Nephron progenitor cell (in vitro differentiated cells): ENCODE results near the gene PCDH9.

ENCODE experiments used
- DNase-seq: peaks from one replicate; pipeline ENCODE4 v3.0.0; 2021
- H3K27ac Mint-ChIP-seq: 2 replicates; pipeline ENCODE4 v1.8.0; 2021; ENCODE audit warnings: mild to moderate bottlenecking, moderate library complexity, mixed read lengths
- H3K27me3 Mint-ChIP-seq: 2 replicates; pipeline ENCODE4 v1.8.0; 2021; ENCODE audit warnings: mild to moderate bottlenecking, low read depth, mixed read lengths; ENCODE audit not compliant: poor library complexity
- H3K36me3 Mint-ChIP-seq: 2 replicates; pipeline ENCODE4 v1.8.0; 2021; ENCODE audit warnings: low read depth, mixed read lengths
- H3K4me1 Mint-ChIP-seq: 2 replicates; pipeline ENCODE4 v1.8.0; 2021; ENCODE audit warnings: mixed read lengths
- H3K4me3 Mint-ChIP-seq: 2 replicates; pipeline ENCODE4 v1.8.0; 2021; ENCODE audit warnings: mild to moderate bottlenecking, moderate library complexity, mixed read lengths
- H3K9me3 Mint-ChIP-seq: 2 replicates; pipeline ENCODE4 v1.8.0; 2021; ENCODE audit warnings: mild to moderate bottlenecking, moderate library complexity, mixed read lengths
- CTCF ChIP-seq: fragments of 200-600 bp; sonication (generic); IDR thresholded peaks from 2 replicates; pipeline ENCODE4 v1.5.0; 2021; ENCODE audit warnings: antibody characterized with exemption

Gene PCDH9

GRCh38 chr13:66563076-66563475 lies 667.1 kb downstream of the PCDH9 start:
- DNase-seq: no peak
- Mint-ChIP-seq H3K4me3 (no peak overlapping the region), H3K9me3 (peaks cover 37% of the 10 kb centered on the region), H3K27ac (no peak overlapping the region), H3K27me3 (no peaks in the 10 kb centered on the region), H3K36me3 (no peaks in the 10 kb centered on the region), H3K4me1 (peaks cover 11% of the 10 kb centered on the region)
- TF ChIP-seq CTCF: no peak

- DNase-seq: no peak
- H3K27ac Mint-ChIP-seq: no peak overlapping the region
- no peaks in the 10 kb centered on the region for H3K27me3 Mint-ChIP-seq
- no peak for TF ChIP-seq CTCF
- no peak overlapping the region for H3K4me3 Mint-ChIP-seq
- H3K4me1 Mint-ChIP-seq: peaks cover 16% of the 10 kb centered on the region
- H3K36me3 Mint-ChIP-seq: no peaks in the 10 kb centered on the region
- peaks cover 42% of the 10 kb centered on the region for H3K9me3 Mint-ChIP-seq
Measured at GRCh38 chr13:66562054-66562453, 668.1 kb downstream of the PCDH9 start.

- H3K27me3 Mint-ChIP-seq: no peaks in the 10 kb centered on the region
- H3K4me3 Mint-ChIP-seq: no peak overlapping the region
- H3K36me3 Mint-ChIP-seq: no peaks in the 10 kb centered on the region
- H3K27ac Mint-ChIP-seq: no peak overlapping the region
- no peak for TF ChIP-seq CTCF
- peaks cover 42% of the 10 kb centered on the region for H3K9me3 Mint-ChIP-seq
- peaks cover 15% of the 10 kb centered on the region for H3K4me1 Mint-ChIP-seq
- no peak for DNase-seq
Measured at GRCh38 chr13:66560991-66561390, 669.1 kb downstream of the PCDH9 start.

- peaks cover 42% of the 10 kb centered on the region for H3K9me3 Mint-ChIP-seq
- H3K4me1 Mint-ChIP-seq: peaks cover 7% of the 10 kb centered on the region
- DNase-seq: no peak
- no peak overlapping the region for H3K4me3 Mint-ChIP-seq
- no peaks in the 10 kb centered on the region for H3K27me3 Mint-ChIP-seq
- no peaks in the 10 kb centered on the region for H3K36me3 Mint-ChIP-seq
- no peak overlapping the region for H3K27ac Mint-ChIP-seq
- TF ChIP-seq CTCF: no peak
Measured at GRCh38 chr13:66560189-66560588, 669.9 kb downstream of the PCDH9 start.

- Mint-ChIP-seq H3K4me3 (no peak overlapping the region), H3K27me3 (no peaks in the 10 kb centered on the region), H3K27ac (no peak overlapping the region), H3K36me3 (no peaks in the 10 kb centered on the region), H3K4me1 (peaks cover 5% of the 10 kb centered on the region), H3K9me3 (peaks cover 42% of the 10 kb centered on the region)
- TF ChIP-seq CTCF: no peak
- no peak for DNase-seq
Measured at GRCh38 chr13:66559093-66559492, 671.0 kb downstream of the PCDH9 start.

GRCh38 chr13:66558506-66558905 lies 671.6 kb downstream of the PCDH9 start:
- H3K27me3 Mint-ChIP-seq: no peaks in the 10 kb centered on the region
- peaks cover 42% of the 10 kb centered on the region for H3K9me3 Mint-ChIP-seq
- no peak for TF ChIP-seq CTCF
- DNase-seq: no peak
- no peak overlapping the region for H3K27ac Mint-ChIP-seq
- peaks cover 5% of the 10 kb centered on the region for H3K4me1 Mint-ChIP-seq
- no peaks in the 10 kb centered on the region for H3K36me3 Mint-ChIP-seq
- no peak overlapping the region for H3K4me3 Mint-ChIP-seq
